Calu3 (cell line): Measurements from ENCODE around the gene KATNIP. TPM values are rescaled to one million over a fixed set of nuclear protein-coding genes. Genes with fewer than 3 reads are reported as not detected.

Experiments used
- BruUV-seq: library from RNA; stranded (reverse); fragments of 400-500 nt; replicated peaks from 2 replicates; lab custom pipeline; 2021; lab: Mats Ljungman, UMichigan
- CTCF ChIA-PET: fragments of 300-600 bp; sonication (Branson Sonifier 250); formaldehyde crosslinking; loops from one replicate; lab custom pipeline; 2022; ENCODE audit warnings: antibody characterized with exemption; lab: Charles Lee
- DNase-seq: peaks from one replicate; pipeline ENCODE4 v3.0.0; 2022
- H3K27ac Mint-ChIP-seq: one replicate; pipeline ENCODE4 v1.8.0; 2022; ENCODE audit warnings: mixed read lengths; ENCODE audit not compliant: unreplicated experiment
- H3K27me3 Mint-ChIP-seq: one replicate; pipeline ENCODE4 v1.8.0; 2022; ENCODE audit warnings: mixed read lengths; ENCODE audit not compliant: unreplicated experiment
- H3K36me3 Mint-ChIP-seq: one replicate; pipeline ENCODE4 v1.8.0; 2022; ENCODE audit warnings: mild to moderate bottlenecking, moderate library complexity, mixed read lengths; ENCODE audit not compliant: insufficient read depth, unreplicated experiment
- H3K4me1 Mint-ChIP-seq: one replicate; pipeline ENCODE4 v1.8.0; 2022; ENCODE audit warnings: mild to moderate bottlenecking, low read depth, mixed read lengths; ENCODE audit not compliant: unreplicated experiment
- H3K4me3 Mint-ChIP-seq: one replicate; pipeline ENCODE4 v1.8.0; 2022; ENCODE audit warnings: mild to moderate bottlenecking, low read depth, moderate library complexity, mixed read lengths; ENCODE audit not compliant: unreplicated experiment
- H3K9me3 Mint-ChIP-seq: one replicate; pipeline ENCODE4 v1.8.0; 2022; ENCODE audit warnings: low read depth, mixed read lengths; ENCODE audit not compliant: unreplicated experiment
- CTCF ChIP-seq: fragments of 200-600 bp; IDR thresholded peaks from one replicate; pipeline ENCODE4 v1.8.0; 2022; ENCODE audit warnings: antibody characterized with exemption; ENCODE audit not compliant: unreplicated experiment
- intact Hi-C: fragments of 100-400 bp; cut with micrococcal nuclease; formaldehyde crosslinking; loops from one replicate; pipeline ENCODE4 v1.10.0; 2022; ENCODE audit not compliant: unreplicated experiment
- total RNA-seq: library from RNA; stranded (reverse); gene quantifications from 2 replicates; pipeline ENCODE4 v1.2.3, GENCODE V29; 2022

KATNIP gene
- total RNA-seq, 1 experiment from 2014 or later: 37.8 TPM

- intact Hi-C loops: no loop called here
- no peak overlapping the region for H3K4me3 Mint-ChIP-seq
- peaks cover 5% of the 10 kb centered on the region for H3K36me3 Mint-ChIP-seq
- no peak overlapping the region for H3K27ac Mint-ChIP-seq
- H3K4me1 Mint-ChIP-seq: no peaks in the 10 kb centered on the region
- no peak for TF ChIP-seq CTCF
- BruUV-seq: no TSS peak
- H3K9me3 Mint-ChIP-seq: no peaks in the 10 kb centered on the region
- CTCF ChIA-PET: interaction anchor here (0.6 kb wide), 1 partner anchor 350 kb away, joined by 3 read pairs; no protein-coding TSS in a partner anchor
- no peaks in the 10 kb centered on the region for H3K27me3 Mint-ChIP-seq
- no peak for DNase-seq
Measured at GRCh38 chr16:27520982-27521673, 28.8 kb upstream of the KATNIP start.

- Mint-ChIP-seq H3K36me3 (peaks cover 12% of the 10 kb centered on the region), H3K4me3 (no peak overlapping the region), H3K27me3 (no peaks in the 10 kb centered on the region), H3K9me3 (no peaks in the 10 kb centered on the region), H3K27ac (no peak overlapping the region), H3K4me1 (no peaks in the 10 kb centered on the region)
- no TSS peak for BruUV-seq
- intact Hi-C loops: no loop called here
- TF ChIP-seq CTCF: no peak
- no peak for DNase-seq
- CTCF ChIA-PET: no interaction called here
Measured at GRCh38 chr16:27522173-27522707, 27.7 kb upstream of the KATNIP start.

- intact Hi-C loops: no loop called here
- no peak overlapping the region for H3K4me3 Mint-ChIP-seq
- no peaks in the 10 kb centered on the region for H3K27me3 Mint-ChIP-seq
- no peaks in the 10 kb centered on the region for H3K4me1 Mint-ChIP-seq
- peaks cover 47% of the 10 kb centered on the region for H3K36me3 Mint-ChIP-seq
- BruUV-seq: no TSS peak
- no peaks in the 10 kb centered on the region for H3K9me3 Mint-ChIP-seq
- no peak for DNase-seq
- no peak overlapping the region for H3K27ac Mint-ChIP-seq
- no peak for TF ChIP-seq CTCF
- CTCF ChIA-PET: no interaction called here
Measured at GRCh38 chr16:27526180-27526579, 23.8 kb upstream of the KATNIP start.

- Mint-ChIP-seq H3K4me1 (no peaks in the 10 kb centered on the region), H3K27me3 (no peaks in the 10 kb centered on the region), H3K4me3 (no peak overlapping the region), H3K27ac (no peak overlapping the region), H3K36me3 (peaks cover 55% of the 10 kb centered on the region), H3K9me3 (no peaks in the 10 kb centered on the region)
- CTCF ChIA-PET: no interaction called here
- no peak for TF ChIP-seq CTCF
- no peak for DNase-seq
- intact Hi-C loops: no loop called here
- no TSS peak for BruUV-seq
Measured at GRCh38 chr16:27528294-27528693, 21.6 kb upstream of the KATNIP start.
